Measurements from ENCODE around the gene TST. TPM values are rescaled to one million over a fixed set of nuclear protein-coding genes. Genes with fewer than 3 reads are reported as not detected.

Gene TST
- total RNA-seq, 4 donors from 2014 or later: 60.8 to 163 (median 82.9) TPM

DNA sequence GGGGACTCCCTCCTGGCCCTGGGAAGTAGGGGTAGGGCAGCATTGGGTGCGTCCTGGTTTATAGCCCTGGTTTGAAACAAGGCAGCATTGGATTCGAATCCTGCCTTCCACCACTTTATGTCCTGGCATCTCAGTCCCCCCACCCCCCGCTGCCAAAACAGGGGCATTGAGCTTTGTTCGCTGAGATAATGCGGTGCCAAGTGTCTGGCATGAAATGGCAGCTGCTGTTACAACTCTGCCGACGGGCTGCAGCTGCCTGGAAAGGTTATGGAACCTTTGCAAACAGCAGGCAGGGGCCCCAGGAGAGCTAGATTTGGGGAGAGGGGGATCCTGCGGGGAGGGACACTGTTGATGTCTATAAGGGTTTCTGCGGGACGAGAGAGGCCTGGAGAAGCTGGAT lies 1.9 kb downstream of the TST start:
- H3K27ac ChIP-seq: peak overlapping the region in 3 of 4 donors; percentile 33 to 96 (median 42)

DNA sequence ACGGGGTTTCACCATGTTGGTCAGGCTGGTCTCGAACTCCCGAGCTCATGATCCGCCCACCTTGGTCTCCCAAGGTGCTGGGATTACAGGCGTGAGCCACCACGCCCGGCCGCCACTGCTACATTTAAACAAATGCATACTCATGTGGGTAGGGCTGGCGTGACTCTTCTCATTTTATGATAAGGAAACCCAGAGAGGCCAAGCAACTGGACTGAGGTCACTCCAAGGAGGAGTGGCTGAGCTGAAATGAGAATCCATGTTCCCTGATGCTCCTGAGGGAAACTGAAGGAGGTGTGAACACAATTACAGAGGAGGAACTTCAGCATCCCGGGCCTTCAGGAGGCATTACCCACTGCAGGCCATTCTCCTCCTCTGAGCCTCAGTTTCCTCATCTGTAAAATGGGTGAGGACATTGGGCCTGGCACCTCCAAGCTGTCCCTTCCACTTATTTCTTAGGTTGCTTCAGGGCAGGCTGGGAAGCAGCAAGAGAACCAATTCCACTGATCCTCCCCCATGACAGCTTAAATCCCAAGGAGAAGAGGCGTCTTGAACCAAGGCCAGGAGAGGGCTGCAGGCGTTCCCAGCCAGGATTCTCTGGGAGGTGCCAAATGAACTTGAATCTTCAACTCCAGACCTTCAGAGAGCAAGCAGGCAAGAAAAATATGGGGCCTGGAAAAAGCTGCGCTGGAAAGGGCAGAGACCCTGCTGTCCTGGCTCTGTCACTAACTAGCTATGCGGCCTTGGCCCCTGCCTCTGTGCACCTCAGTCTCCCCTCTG lies 2.9 kb downstream of the TST start:
- intact Hi-C loops (cut with DNase I): no loop called here
- H3K4me1 ChIP-seq: peaks cover 34 to 86% (median 48%) of the 10 kb centered on the region in 3 donors
- no peaks in the 10 kb centered on the region for H3K27me3 ChIP-seq
- H3K9me3 ChIP-seq: no peaks in the 10 kb centered on the region
- H3K4me3 ChIP-seq: no peak overlapping the region
- 79 to 91% methylated on average over 9 to 14 of the region's 14 CpGs for WGBS, 2 donors
- TF ChIP-seq POLR2A (IDR thresholded peaks at IDR 0.05): no peak
- TF ChIP-seq, protein P1, sequence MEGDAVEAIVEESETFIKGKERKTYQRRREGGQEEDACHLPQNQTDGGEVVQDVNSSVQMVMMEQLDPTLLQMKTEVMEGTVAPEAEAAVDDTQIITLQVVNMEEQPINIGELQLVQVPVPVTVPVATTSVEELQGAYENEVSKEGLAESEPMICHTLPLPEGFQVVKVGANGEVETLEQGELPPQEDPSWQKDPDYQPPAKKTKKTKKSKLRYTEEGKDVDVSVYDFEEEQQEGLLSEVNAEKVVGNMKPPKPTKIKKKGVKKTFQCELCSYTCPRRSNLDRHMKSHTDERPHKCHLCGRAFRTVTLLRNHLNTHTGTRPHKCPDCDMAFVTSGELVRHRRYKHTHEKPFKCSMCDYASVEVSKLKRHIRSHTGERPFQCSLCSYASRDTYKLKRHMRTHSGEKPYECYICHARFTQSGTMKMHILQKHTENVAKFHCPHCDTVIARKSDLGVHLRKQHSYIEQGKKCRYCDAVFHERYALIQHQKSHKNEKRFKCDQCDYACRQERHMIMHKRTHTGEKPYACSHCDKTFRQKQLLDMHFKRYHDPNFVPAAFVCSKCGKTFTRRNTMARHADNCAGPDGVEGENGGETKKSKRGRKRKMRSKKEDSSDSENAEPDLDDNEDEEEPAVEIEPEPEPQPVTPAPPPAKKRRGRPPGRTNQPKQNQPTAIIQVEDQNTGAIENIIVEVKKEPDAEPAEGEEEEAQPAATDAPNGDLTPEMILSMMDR (IDR thresholded peaks at IDR 0.05): no peak
- H3K27ac ChIP-seq: peak overlapping the region in 3 of 4 donors; percentile 33 to 96 (median 42)
- no peak for DNase-seq
- peaks cover 0 to 23% (median 0%) of the 10 kb centered on the region in 3 donors for H3K36me3 ChIP-seq

More for the DNA sequence above, 1.9 kb downstream of the TST start:
- H3K9me3 ChIP-seq: no peaks in the 10 kb centered on the region
- H3K36me3 ChIP-seq: peaks cover 0 to 23% (median 0%) of the 10 kb centered on the region in 3 donors
- DNase-seq: no peak
- H3K27me3 ChIP-seq: no peaks in the 10 kb centered on the region
- intact Hi-C loops (cut with DNase I): no loop called here
- peak overlapping the region in 1 of 4 donors; percentile 97 for H3K4me3 ChIP-seq
- TF ChIP-seq POLR2A (IDR thresholded peaks at IDR 0.05): no peak
- TF ChIP-seq, protein P1 (IDR thresholded peaks at IDR 0.05): no peak
- 78 to 86% methylated on average over 5 to 6 of the region's 10 CpGs for WGBS, 2 donors
- H3K4me1 ChIP-seq: peaks cover 35 to 87% (median 48%) of the 10 kb centered on the region in 3 donors

DNA sequence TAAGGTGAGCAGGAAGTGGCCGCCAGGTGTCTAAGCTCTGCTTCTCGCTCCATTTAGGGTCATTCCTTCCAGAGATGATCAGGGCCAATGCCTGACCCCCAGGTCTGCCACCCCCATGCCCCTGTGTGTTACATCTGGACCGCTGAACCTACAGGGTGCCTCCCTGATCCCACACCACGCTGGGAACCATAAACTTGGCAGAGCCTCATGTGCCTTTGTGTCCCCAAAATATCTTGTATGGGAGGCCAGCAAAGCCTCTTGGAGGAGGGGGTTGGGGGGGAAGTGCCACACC lies 3.7 kb downstream of the TST start:
- TF ChIP-seq, protein P1 (IDR thresholded peaks at IDR 0.05): no peak
- no peak for TF ChIP-seq POLR2A (IDR thresholded peaks at IDR 0.05)
- Histone ChIP-seq H3K9me3 (no peaks in the 10 kb centered on the region), H3K27ac (peak overlapping the region in 2 of 4 donors; percentile 59 to 96), H3K27me3 (no peaks in the 10 kb centered on the region), H3K36me3 (peaks cover 0 to 23% (median 0%) of the 10 kb centered on the region in 3 donors), H3K4me3 (no peak overlapping the region), H3K4me1 (peaks cover 26 to 78% (median 42%) of the 10 kb centered on the region in 3 donors)
- intact Hi-C loops (cut with DNase I): no loop called here
- no peak for DNase-seq
- 88% methylated on average over 4 of the region's 4 CpGs for whole genome bisulfite sequencing, 2 donors

DNA sequence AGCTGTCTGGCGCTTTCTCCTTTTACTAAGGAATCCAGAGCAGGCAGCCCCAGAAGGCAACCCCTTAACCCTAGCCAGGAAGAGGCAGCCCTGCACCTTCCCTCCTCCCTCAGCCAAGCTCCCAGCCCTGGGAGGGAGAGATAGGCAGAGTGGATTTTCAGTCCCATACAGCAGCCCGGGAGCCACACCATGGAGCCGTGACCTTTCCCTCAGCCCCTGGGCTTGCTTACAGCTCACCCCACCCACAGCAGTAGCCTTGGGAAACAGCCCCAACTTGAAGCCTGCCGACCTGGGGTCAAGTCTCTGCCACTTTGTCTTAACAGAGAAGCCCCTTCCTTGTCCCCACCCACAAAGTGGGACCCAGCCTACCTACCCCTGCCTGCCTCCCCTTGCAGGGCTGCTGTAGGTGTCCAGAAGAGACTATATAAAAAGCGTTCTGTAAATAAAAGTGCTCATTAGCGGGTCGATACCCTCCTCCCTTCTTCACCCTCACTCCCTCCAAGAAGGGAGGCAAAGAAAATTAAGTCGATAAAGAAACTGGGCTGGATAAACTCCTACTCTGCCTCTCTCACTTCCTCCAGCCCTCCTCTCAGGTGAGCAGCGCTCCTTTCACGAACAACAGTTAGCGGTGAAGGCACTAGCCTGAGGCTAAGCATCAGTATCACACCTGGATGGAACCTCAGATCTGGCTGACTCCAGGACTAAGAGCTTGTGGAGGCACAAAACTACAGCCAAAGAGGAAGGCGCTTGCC lies 4.2 kb downstream of the TST start:
- intact Hi-C loops (cut with DNase I): no loop called here
- peak overlapping the region; percentile 5 to 96 (median 48) for H3K27ac ChIP-seq
- no peaks in the 10 kb centered on the region for H3K9me3 ChIP-seq
- peaks cover 23 to 73% (median 40%) of the 10 kb centered on the region in 3 donors for H3K4me1 ChIP-seq
- TF ChIP-seq, protein P1 (IDR thresholded peaks at IDR 0.05): no peak
- no peak for TF ChIP-seq POLR2A (IDR thresholded peaks at IDR 0.05)
- DNase-seq: no peak
- WGBS, 2 donors: 69 to 75% methylated on average over 4 to 8 of the region's 12 CpGs
- H3K27me3 ChIP-seq: no peaks in the 10 kb centered on the region
- no peak overlapping the region for H3K4me3 ChIP-seq
- peaks cover 0 to 23% (median 0%) of the 10 kb centered on the region in 3 donors for H3K36me3 ChIP-seq

GRCh38 chr22:37014415-37014806 lies 4.8 kb downstream of the TST start:
- Histone ChIP-seq H3K4me3 (no peak overlapping the region), H3K9me3 (no peaks in the 10 kb centered on the region), H3K36me3 (peaks cover 0 to 23% (median 0%) of the 10 kb centered on the region in 3 donors), H3K27me3 (no peaks in the 10 kb centered on the region), H3K27ac (peak overlapping the region in 3 of 4 donors; percentile 15 to 96 (median 59)), H3K4me1 (peaks cover 23 to 72% (median 40%) of the 10 kb centered on the region in 3 donors)
- no peak for TF ChIP-seq POLR2A (IDR thresholded peaks at IDR 0.05)
- TF ChIP-seq, protein P1 (IDR thresholded peaks at IDR 0.05): no peak
- intact Hi-C loops (cut with DNase I): no loop called here
- 67 to 87% methylated on average over 3 to 4 of the region's 4 CpGs for WGBS, 2 donors
- no peak for DNase-seq

All from esophagus squamous epithelium (tissue), 5 donors.